PC-3 (cell line): ENCODE data around the gene CCDC14. TPM values are rescaled to one million over a fixed set of nuclear protein-coding genes. Genes with fewer than 3 reads are reported as not detected.
"Not testable (repeated sequence)": the region's sequence is repeated elsewhere in the genome, so short reads cannot be mapped to it uniquely, and the experiment has no call there.

Experiments used
- ATAC-seq: fragments of 200-7000 bp; cut with Tn5 transposase; 2 replicates; pipeline ENCODE4 v1.9.1; 2020; ENCODE audit warnings: mild to moderate bottlenecking, moderate library complexity
- BruUV-seq: library from RNA; stranded (reverse); fragments of 400-500 nt; replicated peaks from 2 replicates; lab custom pipeline; 2021; lab: Mats Ljungman, UMichigan
- CTCF ChIA-PET: fragments of 300-600 bp; sonication (Branson Sonifier 250); formaldehyde crosslinking; loops from one replicate; lab custom pipeline; 2022; ENCODE audit warnings: antibody characterized with exemption; lab: Charles Lee
- POLR2A ChIA-PET: fragments of 300-600 bp; sonication (Branson Sonifier 250); formaldehyde crosslinking; loops from one replicate; lab custom pipeline; 2022; ENCODE audit warnings: antibody characterized with exemption; ENCODE audit not compliant: unreplicated experiment; lab: Charles Lee
- DNase-seq: peaks from one replicate; pipeline ENCODE4 v3.0.0-alpha.2; 2015
- H2AFZ ChIP-seq: fragments of 300-600 bp; sonication (generic); 2 replicates; pipeline ENCODE4 v1.6.0; 2016; ENCODE audit warnings: antibody characterized with exemption, low read length
- H3F3A ChIP-seq: fragments of 300-600 bp; sonication (generic); one replicate; pipeline ENCODE4 v1.6.0; 2017; ENCODE audit warnings: antibody characterized with exemption, low read length, control low read depth, mild to moderate bottlenecking; ENCODE audit not compliant: unreplicated experiment
- H3K27ac ChIP-seq: fragments of 300-600 bp; sonication (generic); 2 replicates; pipeline ENCODE4 v1.5.1; 2016; ENCODE audit warnings: mild to moderate bottlenecking, low read length
- H3K27me3 ChIP-seq: fragments of 300-600 bp; sonication (generic); 2 replicates; pipeline ENCODE4 v1.6.1; 2016; ENCODE audit warnings: low read length, mixed read lengths
- H3K36me3 ChIP-seq: fragments of 300-600 bp; sonication (generic); 2 replicates; pipeline ENCODE4 v1.6.1; 2016; ENCODE audit warnings: low read depth, mixed run types, low read length, mixed read lengths
- H3K4me1 ChIP-seq: fragments of 300-600 bp; sonication (generic); 2 replicates; pipeline ENCODE4 v1.5.1; 2016; ENCODE audit warnings: low read length; ENCODE audit not compliant: insufficient read depth
- H3K4me2 ChIP-seq: fragments of 300-600 bp; sonication (generic); 2 replicates; pipeline ENCODE4 v1.6.0; 2016; ENCODE audit warnings: low read length
- H3K4me3 ChIP-seq: fragments of 300-600 bp; sonication (generic); 2 replicates; pipeline ENCODE4 v1.5.1; 2016; ENCODE audit warnings: mild to moderate bottlenecking, low read length, mixed read lengths
- H3K79me2 ChIP-seq: fragments of 300-600 bp; sonication (generic); 2 replicates; pipeline ENCODE4 v1.6.1; 2017; ENCODE audit warnings: low read length, mixed read lengths
- H3K9ac ChIP-seq: fragments of 300-600 bp; sonication (generic); 2 replicates; pipeline ENCODE4 v1.6.0; 2016; ENCODE audit warnings: mild to moderate bottlenecking, low read length
- H3K9me2 ChIP-seq: fragments of 300-600 bp; sonication (generic); replicated peaks from 2 replicates; pipeline ENCODE4 v1.6.1; 2016; ENCODE audit warnings: mixed run types, low read length, mixed read lengths
- H3K9me3 ChIP-seq: fragments of 300-600 bp; sonication (generic); 2 replicates; pipeline ENCODE4 v1.6.1; 2016; ENCODE audit warnings: low read length, mixed read lengths
- H4K20me1 ChIP-seq: fragments of 300-600 bp; sonication (generic); 2 replicates; pipeline ENCODE4 v1.6.1; 2016; ENCODE audit warnings: low read length, mixed read lengths
- EZH2 ChIP-seq: fragments of 300-600 bp; sonication (generic); IDR thresholded peaks from one replicate; pipeline ENCODE4 v1.6.1; 2017; ENCODE audit warnings: antibody characterized with exemption, mild to moderate bottlenecking, low read length; ENCODE audit not compliant: unreplicated experiment
- EZH2phosphoT487 ChIP-seq: fragments of 300-600 bp; sonication (generic); IDR thresholded peaks from 2 replicates; pipeline ENCODE4 v1.6.1; 2018; ENCODE audit warnings: mild to moderate bottlenecking, antibody characterized with exemption, low read length, borderline replicate concordance
- intact Hi-C: fragments of 100-400 bp; cut with micrococcal nuclease; formaldehyde crosslinking; loops from 2 replicates; pipeline ENCODE4 v1.9.0; 2023
- total RNA-seq: library from RNA; depleted of rRNA; stranded (reverse); fragments of >200 nt; gene quantifications from 2 replicates; pipeline ENCODE4 v1.2.3, GENCODE V29; 2014
- TF ChIP-seq, protein P1 (sequence below): fragments of 300-600 bp; sonication (generic); conservative IDR thresholded peaks from 2 replicates; pipeline ENCODE4 v1.5.1; 2017; ENCODE audit warnings: antibody characterized with exemption, low read depth, mild to moderate bottlenecking, low read length

Gene CCDC14
- total RNA-seq, 1 experiment from 2014 or later: 62.6 TPM

- H4K20me1 ChIP-seq, H3K9me3 ChIP-seq, H3K9ac ChIP-seq, H3K4me3 ChIP-seq, DNase-seq, H3K27ac ChIP-seq, intact Hi-C loops, H3K36me3 ChIP-seq, BruUV-seq, H2AFZ ChIP-seq, POLR2A ChIA-PET, H3K4me2 ChIP-seq, ATAC-seq, H3F3A ChIP-seq, CTCF ChIA-PET, H3K79me2 ChIP-seq, H3K9me2 ChIP-seq, H3K4me1 ChIP-seq: not testable (repeated sequence)
- H3K27me3 ChIP-seq: peaks cover 47% of the 10 kb centered on the region
These were observed 40.3 kb upstream of the CCDC14 start for GRCh38 chr3:124001366-124001765.

- BruUV-seq: no TSS peak
- ATAC-seq (no peak), DNase-seq (no peak)
- TF ChIP-seq EZH2phosphoT487: no peak
- TF ChIP-seq EZH2: no peak
- TF ChIP-seq, protein P1, sequence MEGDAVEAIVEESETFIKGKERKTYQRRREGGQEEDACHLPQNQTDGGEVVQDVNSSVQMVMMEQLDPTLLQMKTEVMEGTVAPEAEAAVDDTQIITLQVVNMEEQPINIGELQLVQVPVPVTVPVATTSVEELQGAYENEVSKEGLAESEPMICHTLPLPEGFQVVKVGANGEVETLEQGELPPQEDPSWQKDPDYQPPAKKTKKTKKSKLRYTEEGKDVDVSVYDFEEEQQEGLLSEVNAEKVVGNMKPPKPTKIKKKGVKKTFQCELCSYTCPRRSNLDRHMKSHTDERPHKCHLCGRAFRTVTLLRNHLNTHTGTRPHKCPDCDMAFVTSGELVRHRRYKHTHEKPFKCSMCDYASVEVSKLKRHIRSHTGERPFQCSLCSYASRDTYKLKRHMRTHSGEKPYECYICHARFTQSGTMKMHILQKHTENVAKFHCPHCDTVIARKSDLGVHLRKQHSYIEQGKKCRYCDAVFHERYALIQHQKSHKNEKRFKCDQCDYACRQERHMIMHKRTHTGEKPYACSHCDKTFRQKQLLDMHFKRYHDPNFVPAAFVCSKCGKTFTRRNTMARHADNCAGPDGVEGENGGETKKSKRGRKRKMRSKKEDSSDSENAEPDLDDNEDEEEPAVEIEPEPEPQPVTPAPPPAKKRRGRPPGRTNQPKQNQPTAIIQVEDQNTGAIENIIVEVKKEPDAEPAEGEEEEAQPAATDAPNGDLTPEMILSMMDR: no peak
- Histone ChIP-seq H3K4me1 (no peaks in the 10 kb centered on the region), H4K20me1 (no peaks in the 10 kb centered on the region), H3K4me2 (no peak overlapping the region), H3K27ac (no peak overlapping the region), H3K9me3 (no peaks in the 10 kb centered on the region), H3K9ac (no peak overlapping the region), H3K4me3 (no peak overlapping the region), H3F3A (no peaks in the 10 kb centered on the region), H3K9me2 (no peaks in the 10 kb centered on the region), H3K27me3 (peaks cover 48% of the 10 kb centered on the region), H2AFZ (no peak overlapping the region), H3K36me3 (no peaks in the 10 kb centered on the region), H3K79me2 (no peaks in the 10 kb centered on the region)
- intact Hi-C loops: no loop called here
- ChIA-PET POLR2A (no interaction called here), CTCF (no interaction called here)
These were observed 36.5 kb upstream of the CCDC14 start for GRCh38 chr3:123997543-123997942.

- H3K27ac ChIP-seq: no peak overlapping the region
- no peak overlapping the region for H3K4me3 ChIP-seq
- no peaks in the 10 kb centered on the region for H3K9me2 ChIP-seq
- H3K4me1 ChIP-seq: no peaks in the 10 kb centered on the region
- no peak for DNase-seq
- POLR2A ChIA-PET: no interaction called here
- H4K20me1 ChIP-seq: no peaks in the 10 kb centered on the region
- intact Hi-C loops: no loop called here
- CTCF ChIA-PET: no interaction called here
- ATAC-seq: no peak
- H3K9ac ChIP-seq: no peak overlapping the region
- H3K9me3 ChIP-seq: no peaks in the 10 kb centered on the region
- no peaks in the 10 kb centered on the region for H3F3A ChIP-seq
- H3K27me3 ChIP-seq: peaks cover 52% of the 10 kb centered on the region
- H3K79me2 ChIP-seq: no peaks in the 10 kb centered on the region
- TF ChIP-seq EZH2: no peak
- TF ChIP-seq EZH2phosphoT487: no peak
- TF ChIP-seq, protein P1: no peak
- no peak overlapping the region for H3K4me2 ChIP-seq
- H3K36me3 ChIP-seq: no peaks in the 10 kb centered on the region
- BruUV-seq: no TSS peak
- H2AFZ ChIP-seq: no peak overlapping the region
These were observed 32.8 kb upstream of the CCDC14 start for GRCh38 chr3:123993818-123994217.

DNA sequence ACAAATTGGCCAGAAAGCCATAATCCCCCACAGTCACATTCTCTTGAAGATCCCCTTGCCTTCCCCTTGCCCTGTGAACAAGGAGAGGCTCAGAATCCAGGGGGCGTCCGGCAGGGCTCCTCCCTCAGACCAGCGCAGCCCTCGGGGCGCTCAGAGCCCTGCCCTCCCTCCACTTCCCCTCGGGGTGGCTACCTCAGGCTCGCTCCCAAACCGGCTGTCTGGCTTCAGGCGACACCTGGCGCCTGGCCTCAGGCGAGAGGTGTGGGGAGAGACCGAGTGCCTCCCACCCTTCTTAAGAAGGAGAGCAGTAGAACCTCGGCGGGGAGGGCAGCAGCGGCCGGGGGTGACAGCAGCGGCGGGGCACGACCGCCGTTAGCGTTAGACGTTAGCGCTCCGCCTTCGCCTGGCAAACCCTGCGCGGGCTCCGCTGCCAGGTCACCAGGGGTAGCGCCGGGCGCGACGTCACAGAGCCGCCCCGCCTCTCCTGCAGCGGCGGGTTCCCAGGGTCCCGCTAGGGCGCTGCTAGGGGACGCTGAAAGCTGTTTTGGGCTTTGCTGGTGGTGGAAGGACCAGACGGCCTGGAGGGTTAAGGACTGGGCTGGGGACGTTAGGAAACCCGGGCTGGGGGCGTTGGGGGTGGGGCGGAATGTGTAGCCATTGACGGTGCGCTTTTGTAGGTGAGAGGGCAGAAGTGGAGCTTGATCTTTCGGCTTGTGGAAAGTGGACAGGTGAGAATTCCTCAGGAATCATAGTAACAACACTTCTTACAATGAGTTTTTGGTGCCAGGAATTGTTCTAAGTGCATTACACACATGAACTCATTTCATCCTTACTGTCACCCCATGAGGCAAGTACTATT lies 30.9 kb upstream of the CCDC14 start, which contains the start of gene ROPN1:
TSS of gene ROPN1 (minus strand) at position 395 of the 859 bp plus-strand sequence. CDS start 11,643 bp downstream, outside the sequence.
- H3K9ac ChIP-seq, BruUV-seq, H3K4me1 ChIP-seq, H3K79me2 ChIP-seq, H3K27ac ChIP-seq, H3K36me3 ChIP-seq, H3K4me3 ChIP-seq, H3F3A ChIP-seq, DNase-seq, H4K20me1 ChIP-seq, POLR2A ChIA-PET, intact Hi-C loops, H2AFZ ChIP-seq, H3K9me2 ChIP-seq, H3K9me3 ChIP-seq, CTCF ChIA-PET: not testable (repeated sequence)
- Histone ChIP-seq H3K27me3 (peaks cover 56% of the 10 kb centered on the region), H3K4me2 (0 out of 2 replicates have a peak within 1 kb of the TSS, but pooled peaks have one; percentile 43)
- ATAC-seq: peak; percentile 75
